ENCODE results near the gene GBA2.

GRCh38 chr9:35743452-35743851, 5.6 kb downstream of the GBA2 start:
- TF ChIP-seq CTCF (IDR thresholded peaks at IDR 0.05) (no peak), POLR2A (IDR thresholded peaks at IDR 0.05) (no peak)

Data from right lobe of liver (tissue), 4 donors.